ENCODE measurements around the gene TTC39B. TPM values are rescaled to one million over a fixed set of nuclear protein-coding genes. Genes with fewer than 3 reads are reported as not detected.

TTC39B gene
- polyA plus RNA-seq, 4 donors: 6.2 to 10.5 (median 7.9) TPM

DNA sequence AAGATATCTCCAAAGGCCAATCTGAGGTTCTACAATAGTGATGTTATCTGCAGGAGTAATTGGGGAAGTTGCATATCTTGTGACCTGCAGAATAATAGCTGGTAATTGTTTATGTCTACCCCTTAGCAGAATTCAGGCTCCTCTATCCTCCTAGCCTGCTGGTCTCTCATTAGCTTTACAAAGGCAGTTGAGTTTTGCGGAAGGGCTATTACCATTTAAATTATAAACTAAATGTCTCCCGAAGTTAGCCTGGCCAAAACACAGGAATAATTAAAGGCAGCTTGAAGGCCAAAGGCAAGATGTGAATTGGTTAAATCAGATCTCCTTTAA lies 168.7 kb downstream of the TTC39B start:
- no peak for DNase-seq (ENCODE audit: low read depth in 4 of 4, low spot score in 2 of 4)

DNA sequence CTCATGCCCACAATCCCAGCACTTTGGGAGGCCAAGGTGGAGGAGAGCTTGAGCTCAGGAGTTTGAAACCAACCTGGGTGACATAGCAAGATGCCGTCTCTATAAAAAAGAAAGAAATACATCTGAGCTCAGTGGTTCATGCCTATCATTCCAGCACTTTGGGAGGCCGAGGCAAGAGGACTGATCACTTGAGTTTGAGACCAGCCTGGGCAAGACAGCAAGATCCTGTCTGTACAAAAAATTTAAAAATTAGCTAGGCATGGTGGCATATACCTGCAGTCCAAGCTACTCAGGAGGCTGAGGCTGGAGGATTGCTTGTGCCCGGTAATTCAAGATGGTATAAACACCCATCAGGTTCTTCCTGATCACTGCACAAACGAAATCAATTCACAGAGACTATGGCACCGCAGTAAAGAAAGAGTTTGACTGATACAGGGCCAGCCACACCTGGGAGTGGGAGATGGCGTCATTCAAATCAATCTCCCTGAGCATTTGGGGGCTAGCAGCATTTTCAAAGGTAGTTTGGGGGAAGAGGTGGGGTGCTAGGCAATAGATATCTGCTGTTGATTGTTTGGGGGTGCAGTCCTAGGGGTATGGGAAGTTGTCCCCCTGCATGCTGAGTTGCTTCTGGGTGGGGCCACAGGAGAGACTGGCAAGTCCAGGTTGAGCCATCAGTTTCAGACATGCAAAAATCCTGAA lies 169.2 kb downstream of the TTC39B start:
- DNase-seq (ENCODE audit: low read depth in 4 of 4, low spot score in 2 of 4): no peak

DNA sequence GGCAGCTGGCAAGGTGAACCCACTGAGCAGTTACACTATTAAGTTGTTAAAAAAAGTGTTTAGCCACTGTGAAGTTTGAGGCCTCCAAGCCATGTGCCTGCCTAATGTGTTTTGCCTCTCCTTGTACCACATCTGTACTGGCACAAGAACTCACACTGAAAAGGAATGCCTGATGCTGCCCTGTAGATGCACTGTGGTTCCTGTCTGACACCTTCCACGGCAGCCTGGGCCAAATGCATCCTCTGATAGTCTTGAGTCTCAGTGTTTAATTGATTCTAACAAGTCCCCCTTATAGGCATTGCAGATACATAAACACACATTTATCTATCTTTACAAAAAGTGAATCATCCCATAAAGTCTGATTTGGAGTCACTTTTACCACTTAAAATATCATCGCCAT lies 169.9 kb downstream of the TTC39B start:
- DNase-seq (ENCODE audit: low read depth in 4 of 4, low spot score in 2 of 4): no peak

DNA sequence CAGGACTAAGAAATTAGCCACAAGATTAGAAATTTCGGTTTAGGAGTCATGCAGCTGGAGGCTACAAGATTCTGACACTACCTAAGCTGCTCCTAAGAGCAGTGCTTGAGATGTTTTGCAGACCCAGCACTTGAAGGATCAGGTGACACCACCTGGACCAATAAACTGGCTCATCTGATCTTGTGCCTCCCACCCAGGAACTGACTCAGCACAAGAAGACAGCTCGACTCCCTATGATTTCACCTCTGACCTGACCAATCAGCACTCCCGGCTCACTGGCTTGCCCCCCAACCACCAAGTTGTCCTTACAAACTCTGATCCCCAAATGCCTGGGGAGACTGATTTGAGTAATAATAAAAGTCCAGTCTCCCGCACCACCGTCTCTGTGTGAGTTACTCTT lies 170.4 kb downstream of the TTC39B start:
- no peak for DNase-seq (ENCODE audit: low read depth in 4 of 4, low spot score in 2 of 4)

DNA sequence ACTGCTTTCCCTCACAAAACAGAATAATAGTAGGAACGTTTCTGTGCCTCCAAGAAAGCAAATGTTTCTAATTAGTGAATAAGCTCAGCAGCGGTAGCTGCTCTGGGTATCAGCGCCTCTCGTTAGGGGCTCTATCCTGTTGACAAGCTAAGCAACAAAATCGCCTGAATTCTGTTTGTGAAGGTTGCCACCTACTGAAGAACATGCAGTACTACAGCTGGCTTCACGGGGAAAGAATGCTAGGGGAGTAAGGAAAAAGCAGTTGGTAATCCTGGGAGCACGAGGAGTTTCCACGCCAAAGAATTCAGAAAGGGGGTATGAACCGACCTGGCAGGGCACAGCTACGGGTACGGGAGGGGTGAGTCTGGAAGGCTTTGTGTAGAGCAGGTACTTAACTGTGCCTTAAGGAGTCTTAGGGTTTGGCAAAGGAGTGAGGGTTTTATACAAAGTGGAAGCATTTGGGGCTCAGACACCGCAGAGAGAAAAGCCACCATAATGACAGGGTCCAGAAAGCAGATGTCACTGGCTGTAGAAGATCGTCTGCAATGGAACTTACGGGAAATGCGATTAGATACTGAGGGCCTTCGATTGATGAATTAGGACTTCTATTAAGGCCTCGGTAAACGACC lies 171.7 kb downstream of the TTC39B start:
- DNase-seq (ENCODE audit: low read depth in 4 of 4, low spot score in 2 of 4): peak in 3 of 4 donors; percentile 73 to 86 (median 74)

DNA sequence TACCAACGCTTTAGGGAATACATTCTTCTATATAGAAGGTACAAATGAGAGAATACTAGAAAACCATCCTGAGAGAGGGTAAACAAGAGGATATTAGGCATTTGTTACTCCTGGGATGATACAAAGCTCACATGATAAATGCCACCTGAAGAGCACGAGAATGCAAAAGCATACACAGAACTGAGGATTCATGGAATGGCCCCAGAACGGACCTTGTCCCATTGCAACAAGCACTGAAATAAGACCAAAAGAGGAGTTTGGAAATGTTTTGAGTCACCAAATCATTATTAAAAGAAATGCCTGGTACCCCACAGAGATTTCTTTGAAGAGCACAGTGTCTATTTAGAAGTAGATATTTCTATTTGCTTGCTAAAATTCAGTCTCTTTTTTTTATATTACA lies 173.5 kb downstream of the TTC39B start:
- DNase-seq (ENCODE audit: low read depth in 4 of 4, low spot score in 2 of 4): no peak

DNA sequence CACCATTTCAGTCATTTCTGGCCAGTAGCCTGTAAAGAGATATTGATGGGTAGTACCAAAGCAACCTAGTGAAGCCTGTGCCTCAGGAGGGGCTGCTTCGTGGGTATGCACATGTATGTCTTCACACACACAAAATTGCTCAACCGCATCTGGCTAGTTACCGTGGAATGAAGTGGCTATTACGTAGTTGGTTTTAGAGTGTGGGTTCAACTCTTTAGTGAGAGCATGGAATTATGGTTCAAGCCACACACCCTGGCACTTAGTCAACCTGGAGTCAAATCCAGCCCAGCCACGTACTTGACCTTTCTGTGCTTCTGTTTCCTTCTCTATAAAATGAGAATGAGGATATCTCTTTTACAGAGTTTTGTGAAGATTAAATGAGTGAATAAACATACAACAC lies 174.9 kb downstream of the TTC39B start:
- DNase-seq (ENCODE audit: low read depth in 4 of 4, low spot score in 2 of 4): no peak

DNA sequence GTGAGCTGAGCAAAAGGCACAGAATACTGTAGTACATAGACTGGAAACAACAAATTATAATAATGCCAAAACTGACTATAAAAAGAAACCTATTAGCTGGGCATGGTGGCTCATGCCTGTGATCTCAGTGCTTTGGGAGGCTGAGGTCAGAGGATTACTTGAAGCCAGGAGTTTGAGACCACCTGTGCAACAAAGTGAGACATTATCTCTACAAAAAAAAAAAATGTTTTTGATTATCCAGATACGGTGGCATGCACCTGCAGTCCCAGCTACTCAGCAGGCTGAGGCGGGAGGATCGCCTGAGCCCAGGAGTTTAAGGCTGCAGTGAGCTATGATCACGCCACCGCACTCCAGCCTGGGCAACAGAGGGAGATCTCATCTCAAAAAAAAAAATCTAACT lies 175.9 kb downstream of the TTC39B start:
- DNase-seq (ENCODE audit: low read depth in 4 of 4, low spot score in 2 of 4): no peak

DNA sequence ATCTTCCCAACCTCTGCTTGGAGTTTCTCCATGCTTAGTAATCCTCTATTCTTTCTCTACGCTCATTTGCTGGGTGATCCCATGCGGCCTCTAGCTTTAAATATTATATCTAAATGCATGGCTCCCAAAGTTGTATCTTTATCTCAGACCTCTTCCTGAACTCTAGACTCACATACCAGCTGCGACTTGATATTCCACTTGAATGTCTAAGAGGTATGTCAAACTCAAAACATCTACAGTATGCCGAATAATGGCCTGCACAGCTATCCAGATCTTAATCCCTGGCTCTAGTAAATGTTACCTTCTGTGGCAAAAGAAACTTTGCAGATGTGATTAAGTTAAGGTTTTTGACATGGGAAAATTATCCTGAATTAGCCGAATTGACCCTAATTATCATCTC lies 179.2 kb downstream of the TTC39B start:
- no peak for DNase-seq (ENCODE audit: low read depth in 4 of 4, low spot score in 2 of 4)

DNA sequence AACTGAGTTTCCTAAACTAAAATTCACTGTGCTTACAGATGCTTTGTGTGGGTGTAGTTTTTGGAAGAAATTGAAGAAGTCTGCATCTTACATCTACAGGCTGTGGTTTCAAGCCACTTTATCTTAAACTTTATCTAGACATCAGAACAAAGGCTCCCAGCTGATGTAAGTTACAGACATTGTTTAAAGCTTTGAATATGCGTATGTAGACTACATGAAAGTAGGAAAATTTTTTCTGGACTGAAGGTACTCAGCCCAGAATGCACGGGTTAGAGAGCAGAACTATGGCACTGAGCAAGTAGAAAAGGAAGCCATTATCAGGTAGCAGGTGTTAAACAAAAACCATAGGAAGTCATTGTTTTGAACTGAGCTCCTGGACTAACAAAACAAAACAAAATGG lies 185.4 kb downstream of the TTC39B start:
- no peak for DNase-seq (ENCODE audit: low read depth in 4 of 4, low spot score in 2 of 4)

DNA sequence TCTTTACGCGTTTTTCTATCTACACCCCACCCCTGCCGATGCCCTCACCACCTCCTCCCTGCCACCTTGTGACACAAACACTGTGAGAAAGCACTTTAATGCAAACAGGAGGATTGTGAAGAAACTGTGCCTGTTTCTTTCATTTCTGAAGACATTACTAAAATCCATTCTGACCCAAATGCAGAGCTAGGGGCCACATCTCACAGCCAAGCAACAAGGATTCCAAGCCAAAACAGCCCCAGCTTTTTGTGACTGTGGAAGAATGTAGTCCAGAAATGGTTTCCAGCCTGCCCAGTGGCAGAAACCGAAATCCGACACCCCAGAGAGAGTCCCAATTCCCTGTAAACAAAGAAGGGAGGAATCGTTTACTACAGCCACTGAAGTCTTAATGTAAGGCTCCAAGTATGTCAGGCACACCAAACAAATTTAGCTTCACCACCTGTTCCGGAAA lies 190.9 kb downstream of the TTC39B start:
- no peak for DNase-seq (ENCODE audit: low read depth in 4 of 4, low spot score in 2 of 4)

DNA sequence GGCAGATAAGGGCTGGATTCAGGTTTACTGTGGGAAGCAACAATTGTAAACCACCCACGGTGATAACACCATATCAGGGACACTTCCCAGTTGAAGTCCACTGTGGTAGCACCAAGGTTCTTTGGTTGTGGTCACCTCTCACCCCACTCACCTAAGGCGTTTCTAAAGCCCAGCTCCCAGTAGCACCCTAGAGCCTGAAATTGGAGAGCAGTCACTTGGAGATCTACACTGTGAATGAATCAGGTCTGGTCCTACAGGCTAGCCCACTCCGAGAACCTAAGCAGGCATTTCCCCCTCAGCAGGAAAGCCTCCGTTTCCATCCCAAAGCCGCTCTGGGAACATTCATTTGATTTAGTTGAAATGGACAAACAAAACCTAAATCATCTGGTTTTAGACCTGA lies 191.3 kb downstream of the TTC39B start:
- DNase-seq (ENCODE audit: low read depth in 4 of 4, low spot score in 2 of 4): no peak

DNA sequence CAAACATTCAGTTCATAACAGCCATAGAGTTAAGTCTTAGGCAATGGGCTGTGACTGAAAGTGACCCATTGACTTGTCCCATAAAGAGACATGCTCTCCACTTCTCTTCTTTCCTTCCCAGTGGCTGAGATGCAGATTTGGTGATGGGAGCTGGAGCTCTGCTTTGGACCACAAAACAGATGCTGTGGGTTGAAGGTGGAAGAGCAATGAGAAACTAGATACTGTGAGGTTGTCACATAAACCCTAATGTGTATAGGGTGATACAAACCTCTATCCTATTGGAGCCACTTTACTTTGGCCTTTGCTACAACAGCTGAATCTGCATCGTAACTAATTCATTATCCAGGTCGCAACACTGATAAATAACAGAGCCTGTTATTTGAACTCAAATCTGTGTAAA lies 192.0 kb downstream of the TTC39B start:
- DNase-seq (ENCODE audit: low read depth in 4 of 4, low spot score in 2 of 4): no peak

Other genes with a start within 250 kb of the TTC39B start
- 10 to 100 TPM; 38.4 to 60.0 (median 44.9) TPM for gene SNAPC3, start 115.7 kb upstream of the TTC39B start, polyA plus RNA-seq (ENCODE audit: insufficient read length in 4 of 4)
- gene PSIP1, start 203.8 kb upstream of the TTC39B start, polyA plus RNA-seq (ENCODE audit: insufficient read length in 4 of 4): 100 to 1,000 TPM; 184 to 220 (median 206) TPM
- gene CCDC171, start 245.8 kb upstream of the TTC39B start, polyA plus RNA-seq (ENCODE audit: insufficient read length in 4 of 4): 1 to 10 TPM; 4.3 to 6.6 (median 5.4) TPM